HG02981 (cell line): ENCODE measurements around the gene PIGL.
"Not testable (repeated sequence)": the region's sequence is repeated elsewhere in the genome, so short reads cannot be mapped to it uniquely, and the experiment has no call there.

ENCODE experiments used
- ATAC-seq: cut with Tn5 transposase; IDR thresholded peaks from one replicate; pipeline ENCODE4 v1.9.1; 2021; ENCODE audit warnings: mild to moderate bottlenecking, moderate library complexity; ENCODE audit not compliant: unreplicated experiment

Gene PIGL

DNA sequence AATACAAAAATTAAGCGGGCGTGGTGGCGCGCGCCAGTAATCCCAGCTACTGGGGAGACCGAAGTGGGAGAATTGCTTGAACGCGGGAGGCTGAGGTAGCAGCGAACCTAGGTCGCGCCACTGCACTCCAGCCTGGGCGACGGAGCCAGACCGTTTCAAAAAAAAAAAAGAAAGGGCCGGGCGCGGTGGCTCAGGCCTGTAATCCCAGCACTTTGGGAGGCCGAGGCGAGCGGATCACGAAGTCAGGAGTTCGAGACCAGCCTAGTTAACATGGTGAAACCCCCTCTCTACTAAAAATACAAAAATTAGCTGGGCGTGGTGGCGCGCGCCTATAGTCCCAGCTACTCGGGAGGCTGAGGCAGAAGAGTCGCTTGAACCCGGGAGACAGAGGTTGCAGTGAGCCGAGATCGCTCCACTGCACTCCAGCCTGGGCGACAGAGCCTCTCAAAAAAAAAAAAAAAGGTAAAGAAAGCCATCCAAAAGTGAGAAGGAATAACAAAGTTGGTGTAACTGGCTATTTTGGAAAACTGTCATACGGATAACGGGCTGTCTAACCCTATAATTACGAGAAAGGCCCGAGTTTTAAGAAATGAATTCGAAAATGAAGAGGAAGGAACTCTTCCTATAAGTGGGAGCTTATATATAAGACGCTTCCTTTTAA, 539 bp upstream of the PIGL start:
- ATAC-seq = not testable (repeated sequence)

GRCh38 chr17:16222406-16222805, 5.4 kb downstream of the PIGL start:
- no peak for ATAC-seq

GRCh38 chr17:16229912-16230561, 13.0 kb downstream of the PIGL start:
- not testable (repeated sequence) for ATAC-seq

GRCh38 chr17:16232391-16232790, 15.4 kb downstream of the PIGL start:
- no peak for ATAC-seq

- ATAC-seq = no peak
Measured at GRCh38 chr17:16239931-16240330, 22.9 kb downstream of the PIGL start.

DNA sequence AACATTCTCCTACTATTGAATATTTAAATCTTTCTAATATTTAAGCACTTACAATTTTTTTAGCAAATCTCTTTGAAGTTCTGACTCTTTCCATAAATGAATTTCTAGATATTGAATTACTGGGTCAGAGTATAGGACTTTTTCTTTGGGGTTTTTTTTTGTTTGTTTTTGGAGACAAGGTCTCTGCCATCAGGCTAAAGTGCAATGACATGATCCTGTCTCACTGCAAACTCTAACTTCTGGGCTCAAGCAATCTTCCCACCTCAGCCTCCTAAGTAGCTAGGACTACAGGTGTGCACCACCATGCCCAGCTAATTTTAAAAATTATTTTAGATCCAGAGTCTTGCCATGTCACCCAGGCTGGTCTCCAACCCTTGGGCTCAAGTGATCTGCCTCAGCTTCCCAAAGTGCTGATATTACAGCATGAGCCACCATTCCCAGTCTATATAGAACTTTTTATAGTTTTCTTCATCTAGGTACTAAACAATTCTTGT, 24.9 kb downstream of the PIGL start:
- no peak for ATAC-seq

DNA sequence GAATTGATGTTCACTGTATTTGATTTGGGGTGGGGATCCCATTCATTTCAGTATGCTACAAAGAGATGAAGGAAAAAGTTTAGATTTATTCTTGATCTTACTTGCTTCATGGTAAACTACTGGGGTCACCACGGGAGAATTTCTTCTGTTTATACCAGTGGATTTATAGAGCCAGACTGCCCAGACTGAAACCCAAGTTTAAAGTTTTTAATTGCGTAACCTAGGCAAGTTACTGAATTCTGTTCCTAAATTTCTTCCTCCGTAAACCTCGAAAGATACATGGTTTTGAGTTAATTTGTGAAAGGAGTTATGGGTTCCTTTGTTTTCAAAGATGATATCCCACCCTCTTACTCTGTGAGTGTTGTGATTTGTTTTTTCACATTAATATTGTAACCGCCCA, 26.4 kb downstream of the PIGL start:
- ATAC-seq = no peak

DNA sequence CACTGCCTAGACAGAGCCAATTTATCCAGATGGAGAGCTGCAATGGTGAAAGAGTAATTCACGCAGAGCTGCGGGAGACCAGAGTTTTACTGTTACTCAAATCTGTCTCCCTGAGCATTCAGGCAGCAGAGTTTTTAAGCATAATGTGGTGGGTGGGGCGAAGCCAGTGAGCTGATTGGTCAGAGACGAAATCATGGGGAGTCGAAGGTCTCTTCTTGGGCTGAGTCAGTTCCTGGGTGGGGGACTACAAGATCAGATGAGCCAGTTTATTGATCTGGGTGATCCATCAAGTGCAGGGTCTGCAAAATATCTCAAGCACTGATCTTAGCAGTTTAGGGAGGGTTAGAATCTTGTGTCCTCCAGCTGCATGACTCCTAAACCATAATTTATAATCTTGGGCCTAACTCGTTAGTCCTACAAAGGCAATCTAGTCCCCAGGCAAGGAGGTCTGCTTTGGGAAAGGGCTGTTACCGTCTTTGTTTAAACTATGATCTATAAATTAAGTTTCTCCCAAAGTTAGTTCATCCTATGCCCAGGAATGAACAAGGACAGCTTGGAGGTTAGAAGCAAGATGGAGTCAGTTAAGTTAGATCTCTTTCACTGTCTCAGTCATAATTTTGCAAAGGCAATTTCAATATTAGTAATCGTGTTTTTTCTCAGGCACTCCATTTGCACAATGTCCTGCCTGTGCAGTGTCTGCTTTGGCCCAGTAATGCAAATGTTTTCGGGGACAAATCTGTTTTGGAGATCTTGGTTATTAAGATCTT, 27.0 kb downstream of the PIGL start:
- no peak for ATAC-seq

GRCh38 chr17:16247586-16247984, 30.6 kb downstream of the PIGL start:
- no peak for ATAC-seq

GRCh38 chr17:16250635-16251034, 33.6 kb downstream of the PIGL start:
- no peak for ATAC-seq

DNA sequence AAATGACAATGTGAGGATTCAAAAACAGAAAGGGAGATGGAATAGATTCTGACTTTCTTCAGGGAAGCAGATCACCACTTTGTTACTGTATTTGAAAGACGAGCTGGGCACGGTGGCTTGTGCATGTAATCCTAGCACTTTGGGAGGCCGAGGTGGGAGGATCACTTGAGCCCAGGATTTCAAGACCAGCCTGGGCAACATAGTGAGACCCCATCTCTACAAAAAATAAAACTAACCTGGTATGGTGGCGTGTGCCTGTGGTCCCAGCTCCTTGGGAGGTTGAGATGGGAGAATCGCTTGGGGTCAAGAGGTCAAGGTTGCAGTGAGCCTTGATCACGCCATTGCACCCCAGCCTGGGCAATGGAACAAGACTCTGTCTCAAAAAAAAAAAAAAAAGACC, 34.0 kb downstream of the PIGL start:
- no peak for ATAC-seq

- ATAC-seq = no peak
Measured at GRCh38 chr17:16251556-16251955, 34.5 kb downstream of the PIGL start.

DNA sequence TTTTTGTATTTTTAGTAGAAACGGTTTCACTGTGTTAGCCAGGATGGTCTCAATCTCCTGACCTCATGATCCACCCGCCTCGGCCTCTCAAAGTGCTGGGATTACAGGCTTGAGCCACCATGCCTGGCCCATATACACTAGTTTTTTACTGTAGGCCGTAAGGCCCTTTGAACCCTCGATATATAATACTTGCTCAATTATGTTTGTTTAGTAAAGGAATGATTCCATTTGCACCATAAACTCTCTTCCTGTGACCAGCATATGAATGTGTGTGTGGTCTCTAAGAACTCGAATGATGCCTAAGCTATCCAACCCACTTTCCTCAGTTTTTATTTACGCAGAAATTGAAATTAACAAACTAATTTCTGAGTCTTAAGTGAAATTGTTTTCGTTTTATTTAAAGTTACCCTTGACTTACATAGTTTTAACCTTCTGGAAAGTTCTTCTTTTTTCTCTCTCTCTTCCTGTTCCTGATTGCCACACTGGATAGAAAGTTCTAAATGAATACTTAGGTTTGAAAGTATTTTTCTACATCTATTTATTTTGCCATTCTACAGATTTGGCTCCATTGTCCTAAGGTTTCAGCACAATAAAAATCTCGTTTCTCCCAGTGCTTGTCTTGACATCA, 37.9 kb downstream of the PIGL start:
- no peak for ATAC-seq

DNA sequence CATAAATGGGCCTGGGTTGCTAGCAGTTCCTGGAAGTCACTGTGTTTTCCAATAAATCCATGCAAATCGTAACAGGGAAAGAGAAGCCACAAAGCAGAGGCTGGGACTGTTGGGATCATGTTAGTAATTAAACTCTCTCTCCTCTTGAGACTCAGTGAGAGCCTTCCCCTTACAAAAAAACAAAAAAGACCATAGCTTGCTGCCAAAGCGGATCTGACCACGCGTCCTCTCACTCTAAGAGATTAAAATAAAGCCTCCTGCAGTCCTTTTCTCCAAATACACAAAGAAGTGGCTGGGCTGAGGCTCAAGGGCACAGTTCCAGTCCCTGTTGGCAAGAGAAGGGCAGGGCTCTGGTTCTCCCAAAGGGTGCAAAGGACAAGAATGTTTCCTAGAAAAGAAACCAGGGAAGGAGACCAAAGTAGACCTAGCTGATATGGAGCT, 38.5 kb downstream of the PIGL start:
- ATAC-seq = no peak

GRCh38 chr17:16258901-16259300, 41.9 kb downstream of the PIGL start:
- ATAC-seq = no peak

GRCh38 chr17:16259926-16260325, 42.9 kb downstream of the PIGL start:
- ATAC-seq = no peak

- no peak for ATAC-seq
Measured at GRCh38 chr17:16261049-16261448, 44.0 kb downstream of the PIGL start.

DNA sequence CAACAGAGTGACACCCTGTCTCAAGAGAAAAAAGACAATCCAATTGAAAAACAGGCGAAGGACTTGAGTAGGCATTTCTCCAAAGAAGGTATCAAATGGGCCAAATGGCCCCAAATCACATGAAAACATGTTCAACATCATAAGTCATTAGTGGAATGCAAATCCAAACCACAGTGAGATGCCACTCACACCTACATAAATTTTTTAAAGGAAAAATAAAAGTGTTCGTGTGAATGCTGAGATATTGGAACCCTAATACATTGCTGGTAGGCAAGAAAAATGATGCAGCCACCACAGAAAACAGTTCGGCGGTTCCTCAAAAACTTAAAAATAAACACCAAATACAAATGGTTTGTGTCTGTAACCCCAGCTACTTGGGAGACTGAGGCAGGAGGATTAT, 45.2 kb downstream of the PIGL start:
- ATAC-seq = no peak

GRCh38 chr17:16267174-16267573, 50.2 kb downstream of the PIGL start:
- ATAC-seq = no peak

GRCh38 chr17:16269658-16270057, 52.6 kb downstream of the PIGL start:
- no peak for ATAC-seq

GRCh38 chr17:16272111-16272840, 55.3 kb downstream of the PIGL start:
- no peak for ATAC-seq
